ENCODE measurements around the gene SLC16A9.
"Not testable (repeated sequence)": the region's sequence is repeated elsewhere in the genome, so short reads cannot be mapped to it uniquely, and the experiment has no call there.

Gene SLC16A9

GRCh38 chr10:59675812-59676211 lies 33.8 kb downstream of the SLC16A9 start:
- no peak for DNase-seq (ENCODE audit: low spot score)

GRCh38 chr10:59674215-59674836 lies 35.3 kb downstream of the SLC16A9 start:
- no peak for DNase-seq (ENCODE audit: low spot score)

DNA sequence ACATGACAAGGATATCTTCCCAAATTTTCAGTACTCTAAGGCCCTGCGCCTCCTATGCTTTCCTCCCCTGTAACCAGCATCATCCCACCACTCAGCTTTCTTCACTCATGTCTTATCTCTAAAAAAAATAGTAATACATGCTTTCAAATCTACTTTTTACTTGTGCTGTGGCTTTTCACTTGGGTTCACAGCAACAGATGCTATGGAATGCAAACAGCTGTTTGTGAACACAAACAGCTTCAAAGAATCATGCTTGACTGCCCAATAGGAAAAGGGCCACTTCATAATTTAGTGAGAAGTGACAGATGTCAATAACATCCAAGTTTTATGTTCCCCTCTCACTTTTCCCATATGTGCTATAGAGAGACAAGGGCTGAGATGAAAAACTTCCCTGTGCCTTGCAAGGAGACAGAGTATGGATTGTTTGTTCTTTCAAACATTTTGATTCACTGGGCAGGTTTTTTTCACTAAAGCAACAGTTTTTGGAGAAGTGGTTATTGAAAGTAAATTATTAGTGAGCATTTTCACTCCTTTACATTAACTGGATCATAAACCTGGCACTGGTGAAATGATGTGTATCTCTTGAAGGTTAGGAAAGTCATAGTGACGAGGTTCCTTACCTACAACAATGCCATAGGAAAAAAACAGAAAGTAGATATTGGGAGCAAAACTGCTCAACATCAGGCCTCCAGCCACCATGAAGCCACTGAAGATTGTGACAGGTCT lies 37.3 kb downstream of the SLC16A9 start:
- DNase-seq (ENCODE audit: low spot score) = no peak

- no peak for DNase-seq (ENCODE audit: low spot score)
These were observed 39.4 kb downstream of the SLC16A9 start for GRCh38 chr10:59670269-59670668.

DNA sequence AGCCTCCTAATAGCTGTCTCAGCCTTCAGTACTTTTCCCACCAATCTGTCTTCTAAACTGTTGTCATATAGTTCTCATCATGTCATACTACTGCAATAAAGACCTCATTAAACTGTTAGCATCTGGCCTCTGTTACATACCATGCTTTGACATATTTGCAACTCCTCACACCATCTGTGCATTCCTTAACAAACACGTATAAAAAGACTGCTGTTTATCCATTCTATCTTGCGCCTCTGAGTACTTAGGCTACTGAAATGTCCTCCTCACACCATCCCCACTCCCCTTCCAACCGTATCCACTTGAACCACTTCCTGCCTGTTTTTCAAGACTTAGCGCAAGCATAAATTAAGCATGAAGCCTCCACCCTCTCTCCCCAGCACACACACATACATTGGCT lies 41.6 kb downstream of the SLC16A9 start:
- DNase-seq (ENCODE audit: low spot score) = no peak

DNA sequence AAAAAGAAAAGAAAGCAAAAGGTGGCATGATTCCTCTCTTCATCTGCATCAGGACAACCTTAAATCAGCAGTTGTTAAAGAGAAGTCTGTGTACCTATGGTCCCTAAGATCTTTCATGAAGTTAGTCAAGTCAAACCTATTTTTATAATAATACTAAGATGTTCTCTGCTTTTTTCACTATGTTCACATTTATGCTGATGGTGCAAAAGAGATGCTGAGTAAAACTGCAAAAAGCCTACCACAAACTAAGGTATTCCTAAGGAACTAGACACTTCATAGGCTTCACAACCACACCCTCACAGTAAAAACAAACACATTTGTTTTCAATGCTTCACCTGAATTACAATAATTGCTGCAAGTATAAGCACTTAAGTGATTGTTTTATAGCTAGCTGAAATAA lies 43.3 kb downstream of the SLC16A9 start:
- no peak for DNase-seq (ENCODE audit: low spot score)

DNA sequence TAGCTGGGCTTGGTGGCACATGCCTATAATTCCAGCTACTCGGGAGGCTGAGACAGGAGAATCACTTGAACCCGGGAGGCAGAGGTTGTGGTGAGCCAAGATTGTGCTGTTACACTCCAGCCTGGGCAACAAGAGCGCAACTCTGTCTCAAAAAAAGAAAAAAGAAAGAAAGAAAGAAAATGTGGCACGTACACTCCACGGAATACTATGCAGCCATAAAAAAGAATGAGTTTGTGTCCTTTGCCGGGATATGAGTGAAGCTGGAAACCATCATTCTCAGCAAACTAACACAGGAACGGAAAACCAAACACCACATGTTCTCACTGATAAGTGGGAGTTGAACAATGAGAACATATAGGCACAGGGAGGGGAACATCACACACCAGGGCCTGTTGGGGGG lies 46.4 kb downstream of the SLC16A9 start:
- DNase-seq (ENCODE audit: low spot score) = not testable (repeated sequence)

GRCh38 chr10:59657724-59658123 lies 51.9 kb downstream of the SLC16A9 start:
- DNase-seq (ENCODE audit: low spot score) = no peak

GRCh38 chr10:59655309-59655708 lies 54.3 kb downstream of the SLC16A9 start:
- DNase-seq (ENCODE audit: low spot score) = no peak

DNA sequence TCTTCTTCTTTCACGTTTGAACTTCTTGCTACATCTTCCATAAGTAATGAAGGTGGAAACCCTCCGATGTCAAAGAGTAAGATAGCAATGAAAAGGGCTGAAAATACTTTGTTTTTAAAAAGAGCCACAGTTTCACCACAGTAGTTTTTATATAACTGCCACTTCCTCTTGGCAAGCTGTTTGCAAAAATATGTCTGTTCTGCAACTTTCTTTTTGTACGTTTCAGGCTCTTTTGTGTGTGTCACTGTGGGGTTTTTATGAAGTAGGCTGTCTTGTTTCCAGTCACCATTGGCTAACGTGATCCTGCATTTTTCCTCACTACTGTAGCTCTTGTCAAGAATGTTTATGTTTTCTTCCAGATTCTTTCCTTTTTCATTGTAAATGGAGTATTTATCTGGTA lies 55.6 kb downstream of the SLC16A9 start:
- DNase-seq (ENCODE audit: low spot score) = no peak

DNA sequence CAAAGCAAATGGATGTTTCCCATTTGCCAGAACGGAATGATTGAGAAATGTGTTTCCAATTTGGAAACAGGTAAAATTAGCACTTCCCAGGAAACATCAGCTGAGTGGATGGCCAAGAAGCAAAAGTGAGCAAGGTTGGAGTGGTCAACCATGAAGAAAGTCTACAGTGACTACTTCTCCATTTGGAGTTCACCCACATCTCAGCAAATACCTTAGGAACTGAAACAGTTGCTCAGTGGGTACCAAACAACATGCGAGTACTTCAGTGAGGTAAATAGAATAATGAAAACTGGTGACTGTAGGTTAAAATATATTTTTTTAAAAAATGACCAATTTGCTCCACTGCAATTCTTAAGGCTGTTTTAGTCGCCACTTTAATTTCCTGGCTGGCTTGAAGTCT lies 57.7 kb downstream of the SLC16A9 start:
- DNase-seq (ENCODE audit: low spot score) = no peak

DNA sequence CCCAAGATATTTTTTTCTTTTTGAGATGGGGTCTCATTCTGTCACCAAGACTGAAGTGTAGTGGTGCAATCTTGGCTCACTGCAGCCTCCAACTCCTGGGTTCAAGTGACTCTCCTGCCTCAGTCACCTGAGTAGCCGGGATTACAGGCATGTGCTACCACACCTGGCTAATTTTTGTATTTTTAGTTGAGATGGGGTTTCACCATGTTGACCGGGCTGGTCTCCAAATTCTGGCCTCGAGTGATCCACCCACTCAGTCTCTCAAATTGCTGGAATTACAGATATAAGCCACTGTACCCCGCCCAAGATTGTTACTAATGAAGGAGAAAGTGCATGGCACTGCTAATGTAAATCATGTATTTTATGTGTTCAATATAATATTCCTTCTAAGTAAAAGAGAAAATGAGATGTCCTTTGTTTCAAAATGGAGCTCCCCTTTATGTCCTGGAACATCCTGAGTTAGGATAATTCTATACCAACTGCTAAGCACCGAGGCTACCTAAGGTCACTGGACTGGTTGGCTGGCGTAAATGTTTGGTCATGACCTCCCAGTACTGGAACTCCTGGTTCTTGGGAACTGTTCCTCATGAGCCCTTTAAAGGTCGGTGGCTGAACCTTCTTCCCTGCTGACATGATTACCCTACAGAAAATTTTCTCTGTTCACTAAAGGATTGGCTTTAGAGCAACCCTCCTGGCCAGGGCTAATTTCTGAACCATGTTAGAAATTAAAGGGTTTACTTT lies 59.9 kb downstream of the SLC16A9 start:
- no peak for DNase-seq (ENCODE audit: low spot score)

DNA sequence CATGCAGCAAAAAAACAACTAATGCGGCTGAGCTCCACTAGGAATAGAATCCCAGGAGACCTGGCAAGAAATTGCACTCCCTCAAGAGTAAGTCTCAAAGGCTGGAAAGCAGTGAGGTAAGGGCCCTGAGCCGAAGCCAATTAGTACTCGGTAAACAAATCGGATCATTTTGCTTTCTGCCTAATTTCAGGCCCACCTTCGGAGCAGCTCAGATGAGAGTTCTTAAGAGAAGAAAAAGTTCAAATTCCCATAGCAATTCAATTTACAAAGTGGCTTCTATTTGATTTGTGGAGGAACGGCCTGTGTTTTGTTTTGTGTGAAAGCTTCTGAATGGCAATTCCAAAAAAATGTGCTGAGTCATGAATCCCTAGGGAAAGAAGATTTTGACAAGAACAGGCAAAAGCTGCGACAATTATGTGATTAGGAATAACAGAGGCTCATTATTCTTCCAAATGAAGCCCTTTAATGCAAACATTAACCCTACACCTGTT lies 60.9 kb downstream of the SLC16A9 start:
- peak; percentile 57 for DNase-seq (ENCODE audit: low spot score)

DNA sequence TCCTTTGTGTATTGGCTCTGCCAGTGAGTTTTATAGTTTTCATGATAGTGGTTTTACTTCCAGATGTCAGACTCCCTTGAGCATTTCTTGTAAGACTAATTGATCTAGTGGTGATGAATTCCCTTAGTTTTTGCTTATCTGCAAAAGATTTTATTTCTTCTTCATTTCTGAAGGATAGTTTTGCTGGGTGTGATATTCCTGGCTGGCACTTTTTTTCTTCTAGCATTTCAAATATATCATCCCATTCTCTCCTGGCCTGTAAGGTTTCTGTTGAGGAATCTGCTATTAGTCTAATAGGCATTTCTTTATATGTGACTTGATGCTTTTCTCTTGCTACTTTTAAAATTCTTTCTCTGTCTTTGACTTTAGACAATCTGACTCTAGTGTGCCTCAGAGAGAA lies 64.8 kb downstream of the SLC16A9 start:
- DNase-seq (ENCODE audit: low spot score) = no peak

GRCh38 chr10:59641688-59642087 lies 68.0 kb downstream of the SLC16A9 start:
- not testable (repeated sequence) for DNase-seq (ENCODE audit: low spot score)

DNA sequence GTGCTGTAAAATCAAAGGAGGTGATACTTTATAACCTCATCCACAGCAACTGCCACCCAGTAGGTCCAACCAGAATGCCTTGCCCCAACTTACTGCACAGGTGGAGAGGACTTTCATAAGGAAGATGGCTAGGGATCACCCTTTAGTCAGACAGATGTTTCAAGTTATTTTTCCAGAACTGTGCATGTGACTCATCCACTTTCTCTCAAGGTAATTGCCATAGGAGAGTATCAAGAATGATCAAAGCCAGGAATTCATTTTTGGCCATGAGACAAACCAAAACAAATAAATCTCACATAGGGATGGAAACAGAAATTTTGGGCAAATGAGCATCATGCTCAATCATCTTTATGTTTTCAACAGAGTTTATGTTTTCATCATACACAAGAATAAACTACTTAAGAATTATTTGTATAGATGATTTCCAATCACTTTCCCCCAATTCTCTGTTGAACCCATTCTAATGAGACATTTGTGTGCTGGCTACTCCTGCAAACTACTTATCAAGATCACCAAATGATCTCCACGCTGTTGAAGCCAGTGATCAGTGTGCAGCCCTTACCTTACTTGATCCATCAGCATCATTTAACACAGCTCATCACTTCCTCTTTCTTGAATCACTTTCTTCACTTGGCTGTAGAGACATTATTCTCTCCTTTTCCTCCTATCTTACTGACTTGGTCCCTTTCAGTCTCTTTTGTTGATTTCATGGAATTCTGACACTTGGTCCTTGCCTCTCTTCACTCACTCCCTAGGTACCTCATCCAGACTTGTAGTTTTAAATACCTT lies 74.0 kb downstream of the SLC16A9 start:
- no peak for DNase-seq (ENCODE audit: low spot score)

DNA sequence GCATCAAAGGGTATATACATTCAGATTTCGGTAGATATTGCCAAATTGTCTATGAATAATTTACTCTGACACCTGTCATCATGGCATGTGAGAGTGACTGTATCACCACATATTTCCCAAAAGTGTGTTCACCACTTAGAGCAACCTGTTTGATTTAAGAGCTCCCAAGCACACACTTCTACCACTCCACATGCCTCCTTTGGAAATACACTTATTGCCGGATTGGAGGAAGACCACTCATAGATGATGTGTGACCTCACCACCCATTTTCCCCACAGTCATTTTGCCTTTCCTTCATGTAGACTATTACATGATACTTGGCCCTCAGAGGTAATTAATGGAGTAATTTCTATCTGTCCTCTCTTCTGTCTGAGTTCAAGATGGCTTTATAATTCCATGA lies 75.5 kb downstream of the SLC16A9 start:
- no peak for DNase-seq (ENCODE audit: low spot score)

- no peak for DNase-seq (ENCODE audit: low spot score)
These were observed 76.6 kb downstream of the SLC16A9 start for GRCh38 chr10:59633063-59633462.

DNA sequence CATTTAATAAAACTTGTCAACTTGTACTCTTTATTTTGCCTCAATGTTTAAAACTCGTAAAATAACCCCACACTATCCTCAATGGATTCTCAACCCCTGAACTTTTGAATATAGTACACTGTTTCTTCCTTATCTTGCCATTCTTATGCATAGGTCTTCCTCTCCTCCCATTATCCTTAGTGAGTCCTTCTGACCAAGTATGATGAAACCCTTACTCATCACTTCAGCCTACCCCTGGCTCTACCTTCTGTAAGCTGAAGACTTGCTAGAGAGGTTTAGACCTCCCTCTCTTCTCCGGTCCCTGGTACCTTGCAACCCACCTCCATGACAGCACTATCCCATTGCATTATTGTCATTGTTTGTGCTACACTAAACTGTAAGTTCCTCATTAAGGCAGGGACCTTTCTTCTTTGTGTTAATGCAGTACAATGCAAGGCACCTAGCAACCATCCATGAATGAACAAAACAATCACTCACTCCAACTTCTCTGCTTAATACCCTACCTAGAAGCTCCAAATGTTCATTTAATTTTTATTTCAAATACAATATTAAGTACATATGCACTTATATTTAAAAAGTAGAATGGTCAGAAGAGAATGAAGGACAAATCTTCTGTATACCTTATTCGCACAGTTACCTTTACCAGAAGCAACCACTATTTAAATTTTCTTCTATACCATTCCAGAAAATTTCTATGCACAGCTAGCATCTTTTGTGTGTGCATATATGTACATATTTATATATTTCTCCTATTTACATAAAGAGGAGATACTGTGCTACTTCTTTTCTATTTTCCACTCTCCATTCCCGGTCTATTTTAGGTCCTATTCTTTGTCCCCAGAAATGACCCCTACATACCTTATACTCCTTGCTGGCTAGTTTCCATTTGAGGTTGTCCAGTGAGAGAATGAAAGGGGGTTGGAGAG lies 77.5 kb downstream of the SLC16A9 start:
- no peak for DNase-seq (ENCODE audit: low spot score)

DNA sequence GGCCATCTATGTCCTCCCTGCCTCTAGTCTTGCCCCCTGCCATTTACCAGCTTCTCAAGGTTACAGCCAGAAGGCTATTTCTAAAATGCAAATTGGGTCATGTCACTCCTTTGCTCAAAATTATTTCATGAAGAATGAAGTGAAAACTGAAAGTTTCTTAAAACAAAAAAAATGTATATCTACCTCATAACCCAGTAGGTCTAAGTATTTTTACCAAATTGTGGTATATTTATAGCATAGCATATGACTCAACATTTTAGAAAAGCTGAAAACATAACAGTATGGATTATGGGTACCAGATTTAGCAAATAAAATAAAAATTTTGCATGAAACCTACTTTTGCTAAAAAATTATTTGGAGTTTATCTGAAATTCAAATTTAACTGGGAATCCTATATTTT lies 78.4 kb downstream of the SLC16A9 start:
- no peak for DNase-seq (ENCODE audit: low spot score)

- DNase-seq (ENCODE audit: low spot score) = no peak
These were observed 80.7 kb downstream of the SLC16A9 start for GRCh38 chr10:59628965-59629364.

Measured in putamen (tissue), 1 donor.